HTERT RPE-1 (cell line): ENCODE data around the gene ACSF2.

ENCODE experiments used
- in situ Hi-C: fragments of 300-500 bp; cut with MboI; formaldehyde crosslinking; loops from 4 replicates; pipeline ENCODE4 v1.14.3; 2020; ENCODE audit warnings: low sequenced_read_pairs

Gene ACSF2

GRCh38 chr17:50437409-50437808 is 11.4 kb downstream of the ACSF2 start:
- in situ Hi-C loops: no loop called here

GRCh38 chr17:50439008-50439407 is 13.0 kb downstream of the ACSF2 start:
- in situ Hi-C loops: no loop called here

- in situ Hi-C loops: no loop called here
Observed at GRCh38 chr17:50440172-50440837, 14.3 kb downstream of the ACSF2 start.

DNA sequence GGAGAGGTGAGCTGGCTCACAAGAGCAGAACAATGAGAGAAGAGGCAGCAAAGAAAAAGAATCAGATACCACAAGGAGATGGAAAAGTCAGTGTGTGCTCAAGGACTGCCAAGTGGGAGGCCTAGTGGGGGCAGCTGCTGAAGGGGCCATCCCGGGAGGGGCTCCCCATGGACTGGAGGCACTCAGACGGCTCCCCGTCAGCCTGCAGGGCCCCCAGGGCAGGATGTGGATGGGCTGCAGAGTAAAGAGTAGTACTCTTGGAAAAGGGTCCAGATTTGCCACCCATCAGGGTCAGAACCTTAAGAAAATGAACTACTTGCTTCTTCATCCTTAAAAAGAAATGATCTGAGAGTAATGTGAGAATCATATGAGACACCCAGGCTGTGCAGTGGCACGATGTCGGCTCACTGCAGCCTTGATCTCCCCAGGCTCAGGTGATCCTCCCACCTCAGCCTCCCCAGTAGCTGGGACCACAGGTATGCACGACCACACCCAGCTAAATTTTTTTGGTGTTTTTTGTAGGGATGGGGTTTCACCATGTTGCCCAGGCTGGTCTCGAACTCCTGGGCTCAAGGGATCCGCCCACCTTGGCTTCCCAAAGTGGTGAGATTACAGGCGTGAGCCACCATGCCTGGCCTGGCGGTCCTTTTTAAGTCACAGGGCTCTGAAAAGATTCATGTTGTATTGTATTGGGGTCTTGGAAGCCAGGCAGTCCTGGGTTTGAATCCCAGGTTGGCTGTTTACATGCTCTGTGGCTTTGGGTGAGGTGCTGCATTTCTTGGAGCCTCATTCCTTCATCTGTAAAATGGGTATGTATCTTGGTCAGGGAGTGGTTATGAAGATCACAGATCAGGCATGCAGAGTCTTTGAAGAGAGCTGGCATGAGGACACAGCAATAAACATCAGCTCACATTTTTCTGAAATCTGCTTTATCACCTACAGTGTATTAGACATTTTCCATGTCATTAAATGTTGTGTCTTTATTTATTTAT is 15.1 kb downstream of the ACSF2 start:
- in situ Hi-C loops: no loop called here

DNA sequence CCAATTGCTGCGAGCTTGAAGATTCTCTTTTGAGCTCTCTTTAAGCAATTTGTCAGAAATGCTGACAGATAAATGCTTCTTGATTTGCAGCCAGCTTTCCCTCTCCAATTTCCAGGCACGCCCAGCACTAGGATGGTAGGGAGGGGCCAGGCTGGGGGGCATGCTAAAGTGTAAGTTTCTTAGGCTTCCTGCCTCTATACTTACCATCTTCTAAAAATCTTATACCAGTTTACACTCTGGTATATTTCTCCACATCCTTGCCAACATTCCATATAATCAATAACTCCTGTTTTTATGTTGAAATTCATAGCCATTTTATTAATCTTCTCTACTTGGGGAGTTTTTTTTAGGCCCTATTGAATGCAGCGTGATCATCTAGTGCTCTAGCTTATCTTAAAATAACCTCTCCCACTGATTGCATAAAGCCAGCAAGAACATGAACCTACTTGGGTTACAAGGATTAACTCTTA is 17.5 kb downstream of the ACSF2 start:
- in situ Hi-C loops: no loop called here

DNA sequence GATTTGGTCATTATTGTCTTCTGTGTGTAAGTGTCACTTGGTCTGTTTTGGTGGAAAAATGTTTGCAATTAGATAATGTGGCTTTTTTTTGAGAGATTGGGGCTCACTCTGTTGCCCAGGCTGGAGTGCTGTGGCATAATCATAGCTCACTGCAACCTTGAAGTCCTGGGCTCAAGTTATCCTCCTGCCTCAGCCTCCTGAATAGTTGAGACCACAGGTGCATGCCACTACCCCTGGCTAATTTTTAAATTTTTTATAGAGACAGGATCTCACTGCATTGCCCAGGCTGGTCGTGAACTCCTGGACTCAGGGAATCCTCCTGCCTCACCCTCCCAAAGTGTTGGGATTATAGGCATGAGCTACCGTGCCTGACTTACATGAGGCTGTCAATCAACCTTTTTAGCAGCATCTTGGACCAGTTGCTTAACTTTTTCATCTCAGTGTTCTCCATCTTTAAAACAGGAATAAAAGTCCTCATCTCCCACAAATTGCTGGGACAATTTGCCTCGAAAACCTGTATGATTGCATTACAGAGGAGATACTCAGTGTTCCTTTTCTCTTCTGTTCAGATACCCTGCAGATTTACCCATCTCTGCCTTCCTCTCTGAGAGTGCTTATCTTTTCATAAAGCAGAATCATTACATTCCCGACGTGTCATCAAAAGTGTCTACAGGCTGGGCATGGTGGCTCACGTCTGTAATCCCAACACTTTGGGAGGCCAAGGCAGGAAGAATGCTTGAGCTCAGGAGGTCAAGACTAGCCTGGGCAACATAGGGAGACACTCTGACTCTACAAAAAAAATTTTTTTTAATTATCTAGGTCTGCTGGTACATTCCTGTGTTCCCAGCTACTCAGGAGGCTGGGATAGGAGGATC is 19.1 kb downstream of the ACSF2 start:
- in situ Hi-C loops: no loop called here

GRCh38 chr17:50445730-50446325 is 19.8 kb downstream of the ACSF2 start:
- in situ Hi-C loops: no loop called here

GRCh38 chr17:50447870-50448595 is 22.0 kb downstream of the ACSF2 start:
- in situ Hi-C loops: no loop called here

- in situ Hi-C loops: no loop called here
Observed at GRCh38 chr17:50448643-50449042, 22.6 kb downstream of the ACSF2 start.

DNA sequence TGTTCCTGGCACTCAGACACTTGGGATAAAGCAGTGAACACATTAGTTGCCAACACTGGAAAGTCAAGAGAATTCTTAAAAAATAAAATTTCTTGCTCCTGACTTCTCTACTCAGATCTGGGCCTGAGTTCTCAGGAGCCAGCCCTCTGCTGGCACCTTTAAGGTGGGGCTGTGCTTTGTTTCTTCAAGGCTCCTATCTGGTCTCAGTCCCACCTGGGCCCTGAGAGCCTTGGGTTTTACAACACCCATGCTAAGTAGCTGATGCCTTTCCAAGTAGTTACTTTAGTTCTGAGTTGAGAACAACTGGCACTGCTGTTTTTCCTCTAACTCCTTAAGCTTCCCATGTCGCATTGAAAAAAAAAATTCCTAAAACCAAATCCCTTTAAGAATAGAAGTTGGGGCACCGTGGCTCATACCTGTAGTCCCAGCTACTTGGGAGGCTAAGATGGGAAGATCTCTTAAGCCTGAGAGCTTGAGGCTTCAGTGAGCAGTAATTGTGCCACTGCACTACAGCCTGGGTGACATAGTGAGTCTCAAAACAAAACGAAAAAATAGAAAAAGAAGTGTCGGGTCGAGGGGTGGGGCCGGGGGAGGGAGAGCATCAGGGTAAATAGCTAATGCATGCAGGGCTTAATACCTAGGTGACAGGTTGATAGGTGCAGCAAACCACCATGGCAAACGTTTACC is 26.1 kb downstream of the ACSF2 start:
- in situ Hi-C loops: no loop called here

GRCh38 chr17:50452630-50453300 is 26.7 kb downstream of the ACSF2 start:
- in situ Hi-C loops: no loop called here

DNA sequence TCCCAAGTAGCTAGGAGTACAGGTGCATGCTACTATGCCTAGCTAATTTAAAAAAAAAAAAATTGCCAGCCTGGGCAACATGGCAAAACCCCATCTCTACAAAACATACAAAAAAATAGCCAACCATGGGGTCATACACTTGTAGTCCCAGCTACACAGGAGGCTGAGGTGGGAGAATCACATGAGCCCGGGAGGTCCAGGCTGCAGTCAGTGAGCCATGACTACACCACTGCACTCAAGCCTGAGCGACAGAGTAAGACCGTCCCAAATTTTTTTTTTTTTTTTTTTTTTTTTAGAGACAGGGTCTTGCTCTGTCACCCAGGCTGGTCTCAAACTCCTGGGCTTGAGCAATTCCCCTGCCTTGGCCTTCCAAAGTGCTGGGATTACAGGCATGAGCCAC is 27.9 kb downstream of the ACSF2 start:
- in situ Hi-C loops: no loop called here

- in situ Hi-C loops: no loop called here
Observed at GRCh38 chr17:50457621-50458020, 31.6 kb downstream of the ACSF2 start.

DNA sequence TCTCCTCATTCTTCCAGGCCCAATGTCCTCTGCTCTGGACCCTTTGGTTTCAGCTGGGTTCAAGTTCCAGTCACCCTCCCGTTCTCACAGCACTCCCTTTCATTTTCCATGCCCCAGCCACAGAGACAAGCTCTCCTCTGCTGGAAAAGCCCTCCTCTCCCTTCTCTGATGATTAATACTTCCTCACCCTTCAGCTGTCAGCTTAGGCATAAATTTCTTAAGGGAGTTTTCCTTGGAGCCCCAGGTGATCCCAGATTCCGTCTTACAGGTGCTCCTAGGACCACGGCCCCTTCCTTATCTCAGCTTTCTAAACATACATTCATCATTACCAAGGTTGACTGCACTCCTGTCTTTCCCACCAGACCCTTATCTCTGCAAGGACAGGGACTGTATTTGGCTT is 32.3 kb downstream of the ACSF2 start:
- in situ Hi-C loops: no loop called here

DNA sequence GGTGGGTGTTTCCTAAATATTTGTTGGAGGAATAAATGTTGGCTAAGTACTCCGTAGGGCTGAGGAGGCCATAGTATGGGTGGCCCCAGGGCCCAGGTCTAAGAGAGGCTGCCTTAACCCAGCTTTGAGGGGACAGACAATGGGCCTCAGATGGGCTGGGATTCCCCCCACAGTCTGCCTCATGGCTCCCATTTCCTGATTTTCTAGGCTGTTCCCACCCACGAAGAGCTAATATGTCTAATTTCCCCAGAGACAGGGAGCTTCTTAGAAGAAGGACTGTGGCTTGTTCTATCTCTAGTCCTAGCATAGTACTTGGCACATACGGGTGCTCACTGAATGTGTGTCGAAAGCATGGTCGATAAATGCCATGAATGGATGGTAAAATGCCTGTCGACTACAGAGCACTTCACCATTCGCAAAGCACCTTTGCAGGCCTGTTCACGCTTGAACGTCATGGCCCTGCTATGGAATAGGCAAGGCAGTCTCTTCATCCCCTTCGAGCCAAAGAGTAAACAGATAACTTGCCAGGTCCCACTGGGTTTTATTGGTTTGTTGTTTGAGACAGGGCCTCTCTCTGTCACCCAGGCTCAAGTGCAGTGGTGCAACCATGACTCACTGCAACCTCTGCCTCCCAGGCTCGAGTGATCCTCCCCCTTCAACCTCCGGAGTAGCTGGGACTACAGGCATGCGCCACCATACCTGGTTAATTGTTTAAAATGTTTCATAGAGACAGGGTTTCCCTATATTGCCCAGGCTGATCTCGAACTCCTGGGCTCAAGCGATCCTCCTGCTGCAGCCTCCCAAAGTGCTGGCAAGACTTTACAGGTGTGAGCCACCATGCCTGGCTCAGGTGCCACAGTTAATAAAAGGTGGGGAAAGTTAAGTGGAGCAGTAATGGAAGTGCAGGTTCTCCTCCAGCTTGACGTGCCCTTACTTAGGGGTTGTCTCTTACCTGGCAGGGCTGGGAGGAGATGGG is 33.0 kb downstream of the ACSF2 start:
- in situ Hi-C loops: no loop called here

GRCh38 chr17:50459756-50460155 is 33.7 kb downstream of the ACSF2 start:
- in situ Hi-C loops: no loop called here

DNA sequence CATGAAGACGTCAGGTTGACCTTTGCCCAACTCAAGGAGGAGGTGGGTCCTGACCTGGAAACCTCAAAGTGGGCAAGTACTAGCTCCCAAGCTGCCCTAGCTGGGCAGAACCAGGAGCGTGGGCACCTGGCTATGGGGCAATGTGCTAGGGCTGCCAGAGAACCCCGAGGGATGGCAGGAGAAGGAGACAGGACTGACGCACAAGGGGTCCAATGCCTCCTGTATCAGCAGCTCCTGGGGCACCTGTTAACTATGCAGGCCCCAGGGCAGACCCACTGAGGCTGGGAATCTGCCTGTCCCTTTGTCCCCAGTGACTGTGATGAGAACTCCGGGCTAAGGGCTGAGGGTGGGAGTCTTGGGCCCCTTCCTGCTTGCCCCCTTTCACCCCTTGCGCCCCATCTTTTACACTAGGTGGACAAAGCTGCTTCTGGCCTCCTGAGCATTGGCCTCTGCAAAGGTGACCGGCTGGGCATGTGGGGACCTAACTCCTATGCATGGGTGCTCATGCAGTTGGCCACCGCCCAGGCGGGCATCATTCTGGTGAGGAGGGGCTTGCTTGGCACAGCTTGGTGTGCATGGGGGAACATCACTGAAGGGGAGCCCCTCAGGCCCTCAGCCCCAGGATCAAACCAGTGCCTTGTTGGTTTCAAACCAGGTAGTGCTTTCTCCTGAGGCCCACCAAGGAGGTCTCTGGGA is 35.0 kb downstream of the ACSF2 start:
- in situ Hi-C loops: no loop called here
